Hepatocyte (in vitro differentiated cells): ENCODE data around the gene LANCL2.

Source experiments
- EZH2phosphoT487 ChIP-seq: fragments of 200-600 bp; sonication (generic); IDR thresholded peaks from one replicate; pipeline ENCODE4 v1.6.1; 2018; ENCODE audit warnings: antibody characterized with exemption, mild to moderate bottlenecking, low read depth, moderate library complexity; ENCODE audit not compliant: unreplicated experiment, severe bottlenecking
- TF ChIP-seq, protein P1 (sequence below): fragments of 200-600 bp; sonication (generic); IDR thresholded peaks from 2 replicates; pipeline ENCODE4 v1.5.1; 2016; ENCODE audit warnings: antibody characterized with exemption, mild to moderate bottlenecking; ENCODE audit not compliant: poor library complexity

GRCh38 chr7:55465691-55466090, 100.6 kb downstream of the LANCL2 start:
- no peak for TF ChIP-seq EZH2phosphoT487
- TF ChIP-seq, protein P1, sequence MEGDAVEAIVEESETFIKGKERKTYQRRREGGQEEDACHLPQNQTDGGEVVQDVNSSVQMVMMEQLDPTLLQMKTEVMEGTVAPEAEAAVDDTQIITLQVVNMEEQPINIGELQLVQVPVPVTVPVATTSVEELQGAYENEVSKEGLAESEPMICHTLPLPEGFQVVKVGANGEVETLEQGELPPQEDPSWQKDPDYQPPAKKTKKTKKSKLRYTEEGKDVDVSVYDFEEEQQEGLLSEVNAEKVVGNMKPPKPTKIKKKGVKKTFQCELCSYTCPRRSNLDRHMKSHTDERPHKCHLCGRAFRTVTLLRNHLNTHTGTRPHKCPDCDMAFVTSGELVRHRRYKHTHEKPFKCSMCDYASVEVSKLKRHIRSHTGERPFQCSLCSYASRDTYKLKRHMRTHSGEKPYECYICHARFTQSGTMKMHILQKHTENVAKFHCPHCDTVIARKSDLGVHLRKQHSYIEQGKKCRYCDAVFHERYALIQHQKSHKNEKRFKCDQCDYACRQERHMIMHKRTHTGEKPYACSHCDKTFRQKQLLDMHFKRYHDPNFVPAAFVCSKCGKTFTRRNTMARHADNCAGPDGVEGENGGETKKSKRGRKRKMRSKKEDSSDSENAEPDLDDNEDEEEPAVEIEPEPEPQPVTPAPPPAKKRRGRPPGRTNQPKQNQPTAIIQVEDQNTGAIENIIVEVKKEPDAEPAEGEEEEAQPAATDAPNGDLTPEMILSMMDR = no peak
